Type B pancreatic cell (in vitro differentiated cells): ENCODE measurements around the gene ZNF674. TPM values are rescaled to one million over a fixed set of nuclear protein-coding genes. Genes with fewer than 3 reads are reported as not detected.

Experiments used
- DNase-seq: peaks from one replicate; pipeline ENCODE4 v3.0.0; 2021; ENCODE audit warnings: mixed read lengths; ENCODE audit not compliant: unreplicated experiment; ENCODE audit errors: extremely low spot score
- H3K27ac Mint-ChIP-seq: 2 replicates; pipeline ENCODE4 v1.8.0; 2021; ENCODE audit warnings: mild to moderate bottlenecking, mixed read lengths
- H3K27me3 Mint-ChIP-seq: 2 replicates; pipeline ENCODE4 v1.8.0; 2021; ENCODE audit warnings: mixed read lengths
- H3K36me3 Mint-ChIP-seq: 2 replicates; pipeline ENCODE4 v1.8.0; 2021; ENCODE audit warnings: mixed read lengths
- H3K4me1 Mint-ChIP-seq: one replicate; pipeline ENCODE4 v1.8.0; 2021; ENCODE audit warnings: mixed read lengths; ENCODE audit not compliant: unreplicated experiment
- H3K4me3 Mint-ChIP-seq: 2 replicates; pipeline ENCODE4 v1.8.0; 2021; ENCODE audit warnings: mild to moderate bottlenecking, mixed read lengths
- H3K9me3 Mint-ChIP-seq: 2 replicates; pipeline ENCODE4 v1.8.0; 2021; ENCODE audit warnings: mixed read lengths
- total RNA-seq: library from RNA; stranded (reverse); gene quantifications from 2 replicates; pipeline ENCODE4 v1.2.1, GENCODE V29; 2021; ENCODE audit warnings: low replicate concordance
- TF ChIP-seq, protein P1 (sequence below): fragments of 200-600 bp; sonication (generic); conservative IDR thresholded peaks from 2 replicates; pipeline ENCODE4 v1.5.0; 2021; ENCODE audit warnings: antibody characterized with exemption, mild to moderate bottlenecking

The ZNF674 gene
- total RNA-seq, 1 donor from 2014 or later, result 3.5 TPM

DNA sequence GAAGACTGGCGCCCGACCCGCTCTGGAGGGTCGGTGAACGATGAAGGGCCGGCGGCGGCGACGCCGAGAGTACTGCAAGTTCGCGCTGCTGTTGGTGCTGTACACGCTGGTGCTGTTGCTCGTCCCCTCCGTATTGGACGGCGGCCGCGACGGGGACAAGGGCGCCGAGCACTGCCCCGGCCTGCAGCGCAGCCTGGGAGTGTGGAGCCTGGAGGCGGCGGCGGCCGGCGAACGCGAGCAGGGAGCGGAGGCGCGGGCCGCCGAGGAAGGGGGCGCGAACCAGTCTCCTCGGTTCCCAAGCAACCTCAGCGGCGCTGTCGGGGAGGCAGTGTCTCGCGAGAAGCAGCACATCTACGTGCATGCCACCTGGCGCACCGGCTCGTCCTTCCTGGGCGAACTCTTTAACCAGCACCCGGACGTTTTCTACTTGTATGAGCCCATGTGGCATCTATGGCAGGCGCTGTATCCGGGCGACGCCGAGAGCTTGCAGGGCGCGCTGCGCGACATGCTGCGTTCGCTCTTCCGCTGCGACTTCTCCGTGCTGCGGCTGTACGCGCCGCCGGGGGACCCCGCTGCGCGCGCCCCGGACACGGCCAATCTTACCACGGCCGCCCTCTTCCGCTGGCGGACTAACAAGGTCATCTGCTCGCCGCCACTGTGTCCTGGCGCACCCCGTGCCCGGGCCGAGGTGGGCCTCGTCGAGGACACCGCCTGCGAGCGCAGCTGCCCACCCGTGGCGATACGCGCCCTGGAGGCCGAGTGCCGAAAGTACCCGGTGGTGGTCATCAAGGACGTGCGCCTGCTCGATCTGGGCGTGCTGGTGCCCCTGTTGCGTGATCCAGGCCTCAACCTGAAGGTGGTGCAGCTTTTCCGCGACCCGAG is 28.9 kb upstream of the ZNF674 start:
- no peaks in the 10 kb centered on the region for H3K36me3 Mint-ChIP-seq
- peaks cover 30% of the 10 kb centered on the region for H3K27me3 Mint-ChIP-seq
- peak overlapping the region; percentile 79 for H3K4me3 Mint-ChIP-seq
- no peak overlapping the region for H3K27ac Mint-ChIP-seq
- H3K9me3 Mint-ChIP-seq, result no peaks in the 10 kb centered on the region
- peak; percentile 69 for DNase-seq
- H3K4me1 Mint-ChIP-seq, result peaks cover 10% of the 10 kb centered on the region
- TF ChIP-seq, protein P1, sequence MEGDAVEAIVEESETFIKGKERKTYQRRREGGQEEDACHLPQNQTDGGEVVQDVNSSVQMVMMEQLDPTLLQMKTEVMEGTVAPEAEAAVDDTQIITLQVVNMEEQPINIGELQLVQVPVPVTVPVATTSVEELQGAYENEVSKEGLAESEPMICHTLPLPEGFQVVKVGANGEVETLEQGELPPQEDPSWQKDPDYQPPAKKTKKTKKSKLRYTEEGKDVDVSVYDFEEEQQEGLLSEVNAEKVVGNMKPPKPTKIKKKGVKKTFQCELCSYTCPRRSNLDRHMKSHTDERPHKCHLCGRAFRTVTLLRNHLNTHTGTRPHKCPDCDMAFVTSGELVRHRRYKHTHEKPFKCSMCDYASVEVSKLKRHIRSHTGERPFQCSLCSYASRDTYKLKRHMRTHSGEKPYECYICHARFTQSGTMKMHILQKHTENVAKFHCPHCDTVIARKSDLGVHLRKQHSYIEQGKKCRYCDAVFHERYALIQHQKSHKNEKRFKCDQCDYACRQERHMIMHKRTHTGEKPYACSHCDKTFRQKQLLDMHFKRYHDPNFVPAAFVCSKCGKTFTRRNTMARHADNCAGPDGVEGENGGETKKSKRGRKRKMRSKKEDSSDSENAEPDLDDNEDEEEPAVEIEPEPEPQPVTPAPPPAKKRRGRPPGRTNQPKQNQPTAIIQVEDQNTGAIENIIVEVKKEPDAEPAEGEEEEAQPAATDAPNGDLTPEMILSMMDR, result peak; percentile 12

DNA sequence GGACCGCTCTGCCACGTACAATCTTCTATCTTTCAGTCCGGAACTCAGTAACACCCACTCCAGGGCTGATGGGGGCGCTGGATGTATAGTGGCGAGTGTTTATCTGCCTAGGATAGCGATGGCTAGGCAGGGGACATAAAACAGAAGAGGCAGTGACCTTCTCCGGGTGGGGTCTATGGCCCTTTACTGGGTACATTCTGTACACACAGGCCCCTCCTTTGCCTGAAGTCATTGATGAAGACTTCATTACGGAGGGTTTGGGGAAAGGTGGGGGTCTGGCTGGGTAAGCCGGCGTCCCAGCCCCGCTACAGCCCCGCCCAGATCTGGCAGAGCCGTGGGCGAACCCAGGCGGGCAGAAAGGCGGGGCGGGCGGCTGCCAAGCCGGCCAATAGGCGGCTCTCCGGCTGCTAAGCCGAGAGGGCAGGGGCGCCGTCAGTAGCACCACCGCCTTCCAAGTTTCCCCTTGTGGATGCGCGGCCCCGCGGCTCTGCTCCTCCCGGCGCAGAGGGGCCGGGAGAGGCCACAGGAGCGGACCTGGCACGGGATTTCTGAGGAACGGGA is 28.2 kb upstream of the ZNF674 start, which contains the start of gene CHST7:
Gene CHST7, plus strand, starts transcription at position 435 of the 561 bp plus-strand sequence. CDS start 167 bp downstream, outside the sequence.
- H3K4me3 Mint-ChIP-seq, result peak within 1 kb of the TSS; percentile 79
- no peak within 1 kb of the TSS for H3K27ac Mint-ChIP-seq
- TF ChIP-seq, protein P1, result peak; percentile 26
- peak; percentile 73 for DNase-seq
- no peaks in the 10 kb centered on the region for H3K36me3 Mint-ChIP-seq
- no peaks in the 10 kb centered on the region for H3K9me3 Mint-ChIP-seq
- H3K4me1 Mint-ChIP-seq, result peaks cover 10% of the 10 kb centered on the region
- H3K27me3 Mint-ChIP-seq, result peaks cover 30% of the 10 kb centered on the region

DNA sequence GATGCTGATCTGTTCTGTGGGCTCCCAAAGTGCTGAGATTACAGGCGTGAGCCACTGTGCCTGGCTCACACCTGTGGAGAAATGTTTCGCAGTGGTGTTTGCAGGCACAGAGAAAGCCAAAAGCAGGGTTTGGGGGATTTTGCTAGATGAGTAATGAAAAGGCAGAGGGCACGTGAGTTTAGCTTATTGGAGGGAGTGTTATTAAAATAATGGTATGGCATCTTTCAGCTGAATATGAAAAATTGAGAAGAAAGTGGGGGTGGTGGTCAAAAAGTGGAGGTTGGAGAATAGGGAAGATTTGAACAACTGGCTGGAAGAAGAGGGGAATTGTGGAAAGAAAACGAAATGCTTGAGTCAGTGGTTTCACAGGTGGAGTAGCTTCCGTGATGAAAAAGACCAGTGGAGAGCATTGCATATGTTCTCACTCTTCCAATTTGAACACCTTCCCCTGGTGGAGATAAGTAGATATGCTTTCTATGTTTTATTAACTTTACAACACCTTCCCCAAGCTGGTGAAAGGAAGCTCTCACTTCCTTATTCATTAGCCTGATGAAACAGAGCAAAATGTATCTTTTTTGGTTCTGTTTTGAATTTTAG is 27.2 kb upstream of the ZNF674 start:
- peaks cover 10% of the 10 kb centered on the region for H3K4me1 Mint-ChIP-seq
- no peak for DNase-seq
- peak overlapping the region; percentile 4 for H3K4me3 Mint-ChIP-seq
- TF ChIP-seq, protein P1, result no peak
- no peaks in the 10 kb centered on the region for H3K36me3 Mint-ChIP-seq
- H3K27me3 Mint-ChIP-seq, result peaks cover 30% of the 10 kb centered on the region
- no peaks in the 10 kb centered on the region for H3K9me3 Mint-ChIP-seq
- H3K27ac Mint-ChIP-seq, result no peak overlapping the region

DNA sequence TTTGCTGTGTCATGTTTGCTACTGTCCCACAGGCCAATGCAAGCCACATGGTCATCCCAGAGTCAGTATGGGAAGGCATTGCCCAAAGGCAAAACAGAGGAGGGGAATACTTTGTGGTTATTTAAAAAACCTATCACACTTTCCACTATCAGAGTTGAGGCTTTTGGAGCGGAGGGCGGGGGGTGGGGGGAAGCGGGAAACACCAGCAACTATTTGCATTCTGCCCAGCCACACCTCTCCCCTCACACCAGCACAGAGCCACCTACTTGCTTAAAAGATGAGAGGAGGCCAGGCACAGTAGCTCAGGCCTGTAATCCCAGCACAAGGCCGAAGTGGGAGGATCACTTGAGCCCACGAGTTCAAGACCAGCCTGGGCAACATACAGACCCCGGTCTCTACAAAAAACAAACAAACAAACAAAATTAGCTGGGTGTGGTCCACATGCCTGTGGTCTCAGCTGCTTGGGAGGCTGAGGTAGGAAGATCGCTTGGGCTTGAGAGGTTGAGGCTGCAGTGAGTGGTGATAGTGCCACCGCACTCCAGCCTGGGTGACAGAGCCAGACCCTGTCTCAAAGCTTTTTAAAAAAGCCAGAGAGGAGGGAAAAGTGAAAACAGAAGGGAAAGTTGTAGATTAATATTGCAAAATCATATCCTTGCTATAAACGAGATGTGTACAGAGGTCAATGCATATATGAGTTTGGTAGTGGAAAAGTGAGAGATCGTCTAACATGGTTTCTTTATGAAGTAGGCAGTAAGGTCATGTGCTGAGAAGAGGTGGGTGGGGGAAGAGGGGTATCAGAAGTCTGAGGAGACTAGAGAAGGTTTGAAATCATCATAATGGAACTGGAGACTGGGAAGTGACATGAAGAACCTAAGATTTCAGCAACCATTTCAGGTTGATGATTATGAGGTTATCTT is 26.5 kb upstream of the ZNF674 start:
- Mint-ChIP-seq H3K27ac (no peak overlapping the region), H3K27me3 (peaks cover 24% of the 10 kb centered on the region)
- TF ChIP-seq, protein P1, result no peak

DNA sequence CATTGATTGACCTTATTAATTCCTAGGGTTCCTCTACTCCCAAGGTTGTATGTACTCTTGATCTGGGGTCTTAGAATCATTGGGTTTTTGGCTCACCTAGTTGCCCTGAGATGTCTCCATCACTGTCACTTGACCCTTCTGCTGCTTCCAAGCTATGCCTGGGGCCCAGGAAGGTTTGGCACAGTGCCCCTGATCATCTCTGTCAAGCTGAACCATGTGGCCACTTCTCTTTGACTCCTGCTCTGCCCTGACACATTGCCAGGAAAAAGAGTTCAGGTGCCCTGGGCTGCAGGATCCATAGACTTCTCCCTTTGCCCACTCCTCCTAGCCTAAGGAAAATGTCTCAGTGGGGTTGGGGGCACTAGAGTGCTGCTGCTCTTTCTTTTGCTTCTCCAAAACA is 24.4 kb upstream of the ZNF674 start:
- Mint-ChIP-seq H3K27me3 (peaks cover 13% of the 10 kb centered on the region), H3K27ac (no peak overlapping the region), H3K4me1 (no peaks in the 10 kb centered on the region), H3K9me3 (no peaks in the 10 kb centered on the region), H3K36me3 (no peaks in the 10 kb centered on the region), H3K4me3 (no peak overlapping the region)
- no peak for DNase-seq
- TF ChIP-seq, protein P1, result no peak

More for the DNA sequence above, 26.5 kb upstream of the ZNF674 start:
- Mint-ChIP-seq H3K4me3 (peak overlapping the region; percentile 4), H3K9me3 (no peaks in the 10 kb centered on the region), H3K4me1 (peaks cover 5% of the 10 kb centered on the region), H3K36me3 (no peaks in the 10 kb centered on the region)
- DNase-seq, result no peak
